Tibial nerve (tissue), 4 donors: ENCODE results near the gene RNF111.

Experiments
- EP300 ChIP-seq, 2 donors: sonication (generic); formaldehyde crosslinking; IDR thresholded peaks; one replicate each; pipeline ENCODE4 v1.6.1; 2017; ENCODE audit warnings: antibody characterized with exemption in 2 of 2, mild to moderate bottlenecking in 1 of 2
- POLR2A ChIP-seq, 2 donors: fragments of 450-650 bp; IDR thresholded peaks; one replicate each; pipeline ENCODE4 v1.6.1; 2017; ENCODE audit warnings: antibody characterized with exemption in 2 of 2, mild to moderate bottlenecking in 2 of 2, moderate library complexity in 2 of 2
- TF ChIP-seq, protein P1 (sequence below), 5 experiments: fragments of 200-600 bp in 3 of 5; fragments of 450-650 bp in 2 of 5; sonication (generic) in 3 of 5; IDR thresholded peaks; one replicate each; pipeline ENCODE4 v1.5.1; 2016 to 2019; ENCODE audit warnings: antibody characterized with exemption in 5 of 5, mild to moderate bottlenecking in 3 of 5, moderate library complexity in 2 of 5

DNA sequence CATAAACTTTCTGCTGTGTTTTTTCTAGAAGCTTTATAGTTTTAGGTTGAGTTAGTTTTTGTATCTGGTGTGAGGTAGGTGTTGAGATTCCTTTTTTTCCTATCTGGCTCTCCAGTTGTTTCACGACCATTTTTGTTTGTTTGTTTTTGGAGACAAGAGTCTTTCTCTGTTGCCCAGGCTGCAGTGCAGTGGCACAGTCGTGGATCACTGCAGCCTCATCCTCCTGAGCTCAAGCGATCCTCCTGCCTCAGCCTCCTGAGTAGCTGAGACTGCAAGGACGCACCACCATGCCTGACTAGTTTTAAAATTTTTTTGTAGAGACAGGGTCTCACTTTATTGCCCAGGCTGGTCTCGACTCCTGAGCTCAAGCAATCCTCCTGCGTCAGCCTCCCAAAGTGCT lies 20.6 kb downstream of the RNF111 start:
- TF ChIP-seq, protein P1, sequence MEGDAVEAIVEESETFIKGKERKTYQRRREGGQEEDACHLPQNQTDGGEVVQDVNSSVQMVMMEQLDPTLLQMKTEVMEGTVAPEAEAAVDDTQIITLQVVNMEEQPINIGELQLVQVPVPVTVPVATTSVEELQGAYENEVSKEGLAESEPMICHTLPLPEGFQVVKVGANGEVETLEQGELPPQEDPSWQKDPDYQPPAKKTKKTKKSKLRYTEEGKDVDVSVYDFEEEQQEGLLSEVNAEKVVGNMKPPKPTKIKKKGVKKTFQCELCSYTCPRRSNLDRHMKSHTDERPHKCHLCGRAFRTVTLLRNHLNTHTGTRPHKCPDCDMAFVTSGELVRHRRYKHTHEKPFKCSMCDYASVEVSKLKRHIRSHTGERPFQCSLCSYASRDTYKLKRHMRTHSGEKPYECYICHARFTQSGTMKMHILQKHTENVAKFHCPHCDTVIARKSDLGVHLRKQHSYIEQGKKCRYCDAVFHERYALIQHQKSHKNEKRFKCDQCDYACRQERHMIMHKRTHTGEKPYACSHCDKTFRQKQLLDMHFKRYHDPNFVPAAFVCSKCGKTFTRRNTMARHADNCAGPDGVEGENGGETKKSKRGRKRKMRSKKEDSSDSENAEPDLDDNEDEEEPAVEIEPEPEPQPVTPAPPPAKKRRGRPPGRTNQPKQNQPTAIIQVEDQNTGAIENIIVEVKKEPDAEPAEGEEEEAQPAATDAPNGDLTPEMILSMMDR (IDR thresholded peaks at IDR 0.05), result no peak
- no peak for TF ChIP-seq POLR2A (IDR thresholded peaks at IDR 0.05)
- no peak for TF ChIP-seq EP300 (IDR thresholded peaks at IDR 0.05)
